OCI-LY3 (cell line): ENCODE measurements around the gene ANKRD37.

Source experiments
- H2AFZ ChIP-seq: fragments of 200-600, 300-600 bp; shearing (Covaris generic); 2 replicates; pipeline ENCODE4 v1.6.0; 2014; ENCODE audit warnings: antibody characterized with exemption, low read depth, low read length
- H3K27ac ChIP-seq: fragments of 200-600, 300-600 bp; sonication (generic); 2 replicates; pipeline ENCODE4 v1.5.1; 2014; ENCODE audit warnings: mild to moderate bottlenecking, low read length, moderate library complexity, mixed read lengths
- H3K27me3 ChIP-seq: fragments of 200-600, 300-600 bp; sonication (generic); 2 replicates; pipeline ENCODE4 v1.6.1; 2014; ENCODE audit warnings: low read depth, low read length, mixed read lengths
- H3K36me3 ChIP-seq: fragments of 200-600, 300-600 bp; sonication (generic); replicated peaks from 2 replicates; pipeline ENCODE3; 2014; ENCODE audit warnings: low read depth, low read length, mixed read lengths
- H3K4me1 ChIP-seq: fragments of 300-600, 200-600 bp; sonication (generic); 2 replicates; pipeline ENCODE4 v1.6.1; 2014; ENCODE audit warnings: low read length, mixed read lengths
- H3K4me2 ChIP-seq: fragments of 200-600, 300-600 bp; sonication (generic); 2 replicates; pipeline ENCODE4 v1.6.1; 2014; ENCODE audit warnings: low read length, mixed read lengths
- H3K4me3 ChIP-seq: fragments of 300-600, 200-600 bp; sonication (generic); 2 replicates; pipeline ENCODE4 v1.5.1; 2014; ENCODE audit warnings: antibody characterized with exemption, mild to moderate bottlenecking, low read length, moderate library complexity
- H3K79me2 ChIP-seq: fragments of 300-600, 200-600 bp; shearing (Covaris generic); 2 replicates; pipeline ENCODE4 v1.6.1; 2014; ENCODE audit warnings: mild to moderate bottlenecking, low read length, mixed read lengths
- H3K9ac ChIP-seq: fragments of 300-600, 200-600 bp; shearing (Covaris generic); 2 replicates; pipeline ENCODE4 v1.6.0; 2014; ENCODE audit warnings: mild to moderate bottlenecking, low read length, moderate library complexity
- H3K9me3 ChIP-seq: fragments of 200-600, 300-600 bp; shearing (Covaris generic); 2 replicates; pipeline ENCODE4 v1.6.1; 2014; ENCODE audit warnings: low read length, mixed read lengths; ENCODE audit not compliant: insufficient read depth
- H4K20me1 ChIP-seq: fragments of 200-600, 300-600 bp; sonication (generic); 2 replicates; pipeline ENCODE4 v1.6.1; 2016; ENCODE audit warnings: low read length, mixed read lengths; ENCODE audit not compliant: insufficient read depth
- EZH2phosphoT487 ChIP-seq: fragments of 200-600 bp; shearing (Covaris generic); IDR thresholded peaks from 2 replicates; pipeline ENCODE4 v1.6.1; 2018; ENCODE audit warnings: antibody characterized with exemption, mixed run types, low read depth
- TF ChIP-seq, protein P1 (sequence below): fragments of 200-600, 300-600 bp; sonication (generic); IDR thresholded peaks from 2 replicates; pipeline ENCODE4 v1.5.1; 2014; ENCODE audit warnings: antibody characterized with exemption, low read length, low read depth

Gene ANKRD37

DNA sequence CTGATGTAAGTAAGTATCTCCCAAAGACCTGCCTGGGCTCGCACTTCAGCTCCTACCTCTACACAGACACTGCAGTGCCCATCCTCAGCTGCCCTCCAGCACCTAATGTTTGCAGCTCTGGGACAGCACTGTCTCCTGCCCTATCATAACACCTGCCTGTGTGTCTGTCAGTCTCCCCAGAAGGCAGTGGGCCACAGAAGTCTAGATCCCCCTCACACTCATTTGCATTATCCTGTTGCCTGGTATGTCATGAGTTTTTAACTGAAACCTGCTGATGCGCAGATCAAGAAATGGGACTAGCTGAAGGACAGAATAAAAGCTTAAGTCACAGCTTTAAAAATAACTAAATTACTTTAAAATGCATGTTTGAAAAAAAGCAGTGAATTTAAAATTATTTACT is 43.9 kb upstream of the ANKRD37 start:
- no peaks in the 10 kb centered on the region for H3K79me2 ChIP-seq
- peaks cover 54% of the 10 kb centered on the region for H3K4me1 ChIP-seq
- no peak overlapping the region for H2AFZ ChIP-seq
- H3K4me3 ChIP-seq: no peak overlapping the region
- TF ChIP-seq EZH2phosphoT487: no peak
- TF ChIP-seq, protein P1, sequence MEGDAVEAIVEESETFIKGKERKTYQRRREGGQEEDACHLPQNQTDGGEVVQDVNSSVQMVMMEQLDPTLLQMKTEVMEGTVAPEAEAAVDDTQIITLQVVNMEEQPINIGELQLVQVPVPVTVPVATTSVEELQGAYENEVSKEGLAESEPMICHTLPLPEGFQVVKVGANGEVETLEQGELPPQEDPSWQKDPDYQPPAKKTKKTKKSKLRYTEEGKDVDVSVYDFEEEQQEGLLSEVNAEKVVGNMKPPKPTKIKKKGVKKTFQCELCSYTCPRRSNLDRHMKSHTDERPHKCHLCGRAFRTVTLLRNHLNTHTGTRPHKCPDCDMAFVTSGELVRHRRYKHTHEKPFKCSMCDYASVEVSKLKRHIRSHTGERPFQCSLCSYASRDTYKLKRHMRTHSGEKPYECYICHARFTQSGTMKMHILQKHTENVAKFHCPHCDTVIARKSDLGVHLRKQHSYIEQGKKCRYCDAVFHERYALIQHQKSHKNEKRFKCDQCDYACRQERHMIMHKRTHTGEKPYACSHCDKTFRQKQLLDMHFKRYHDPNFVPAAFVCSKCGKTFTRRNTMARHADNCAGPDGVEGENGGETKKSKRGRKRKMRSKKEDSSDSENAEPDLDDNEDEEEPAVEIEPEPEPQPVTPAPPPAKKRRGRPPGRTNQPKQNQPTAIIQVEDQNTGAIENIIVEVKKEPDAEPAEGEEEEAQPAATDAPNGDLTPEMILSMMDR: no peak
- no peaks in the 10 kb centered on the region for H4K20me1 ChIP-seq
- H3K27me3 ChIP-seq: no peaks in the 10 kb centered on the region
- peak overlapping the region; percentile 56 for H3K4me2 ChIP-seq
- peaks cover 19% of the 10 kb centered on the region for H3K36me3 ChIP-seq
- H3K9ac ChIP-seq: peak overlapping the region; percentile 70; the same call in 1 of the 2 replicates
- no peaks in the 10 kb centered on the region for H3K9me3 ChIP-seq
- H3K27ac ChIP-seq: peak overlapping the region; percentile 100

DNA sequence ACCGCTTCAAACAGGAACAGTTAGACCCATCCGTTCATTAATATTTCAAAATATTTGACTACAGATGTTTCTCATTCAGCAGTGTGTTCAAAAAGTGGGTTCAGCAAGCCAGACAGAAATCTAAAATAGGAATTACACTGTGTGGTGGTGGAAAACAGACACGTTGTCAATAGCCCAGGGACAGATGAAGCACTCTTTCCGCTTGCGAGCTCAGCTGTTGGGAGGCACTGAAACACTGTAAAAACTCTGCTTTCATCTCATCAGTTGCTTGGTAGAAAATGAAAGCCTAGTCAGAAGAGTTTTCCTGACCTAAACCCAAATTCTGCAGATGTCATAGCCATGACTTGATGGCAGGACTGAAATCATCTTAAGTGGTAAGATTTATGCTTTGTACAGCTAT is 39.4 kb upstream of the ANKRD37 start:
- Histone ChIP-seq H3K36me3 (peaks cover 8% of the 10 kb centered on the region), H3K27ac (peak overlapping the region; percentile 44), H2AFZ (no peak overlapping the region), H3K27me3 (no peaks in the 10 kb centered on the region), H3K4me2 (no peak overlapping the region), H3K9me3 (no peaks in the 10 kb centered on the region), H3K4me1 (peaks cover 39% of the 10 kb centered on the region), H3K79me2 (no peaks in the 10 kb centered on the region), H4K20me1 (no peaks in the 10 kb centered on the region), H3K9ac (no peak overlapping the region), H3K4me3 (no peak overlapping the region)
- TF ChIP-seq, protein P1: no peak
- no peak for TF ChIP-seq EZH2phosphoT487

DNA sequence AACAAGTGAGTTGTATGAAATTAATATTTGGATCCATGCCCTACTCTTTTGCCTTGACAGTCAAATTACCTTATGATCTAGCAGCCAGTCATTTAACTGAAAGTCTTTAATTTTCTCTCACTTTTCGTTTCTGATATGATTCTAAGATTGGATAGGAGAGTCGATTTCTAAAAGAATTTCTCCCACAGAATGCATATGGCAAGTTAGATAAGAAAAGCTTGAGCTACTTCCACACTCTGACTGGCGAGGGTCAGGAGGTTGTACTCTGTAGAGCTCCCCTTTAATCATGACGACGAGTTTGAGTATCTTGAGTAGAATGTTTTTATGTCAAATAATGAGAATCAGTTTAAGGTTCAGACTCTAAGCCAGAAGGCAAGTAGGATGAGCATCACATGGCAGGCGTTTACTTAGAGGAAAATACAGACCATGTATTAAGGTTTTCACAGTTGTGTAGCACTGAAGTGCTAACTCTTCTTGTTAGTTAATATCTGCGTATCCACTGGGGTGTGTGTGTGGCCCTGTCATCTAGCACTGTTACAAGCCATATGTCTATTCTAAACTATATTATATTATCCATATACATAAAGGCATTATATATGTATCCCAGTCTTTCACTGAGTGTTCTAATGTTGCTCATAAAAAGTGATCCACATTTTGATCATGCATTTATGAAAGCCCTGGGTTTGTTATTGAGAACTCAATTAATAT is 38.8 kb upstream of the ANKRD37 start:
- no peak overlapping the region for H3K4me2 ChIP-seq
- H3K9me3 ChIP-seq: no peaks in the 10 kb centered on the region
- no peak overlapping the region for H2AFZ ChIP-seq
- H3K79me2 ChIP-seq: no peaks in the 10 kb centered on the region
- H4K20me1 ChIP-seq: no peaks in the 10 kb centered on the region
- peaks cover 32% of the 10 kb centered on the region for H3K4me1 ChIP-seq
- H3K4me3 ChIP-seq: no peak overlapping the region
- H3K27me3 ChIP-seq: no peaks in the 10 kb centered on the region
- peak overlapping the region; percentile 44; the same call in 1 of the 2 replicates for H3K27ac ChIP-seq
- H3K9ac ChIP-seq: no peak overlapping the region
- no peak for TF ChIP-seq EZH2phosphoT487
- TF ChIP-seq, protein P1: no peak
- H3K36me3 ChIP-seq: peaks cover 8% of the 10 kb centered on the region

DNA sequence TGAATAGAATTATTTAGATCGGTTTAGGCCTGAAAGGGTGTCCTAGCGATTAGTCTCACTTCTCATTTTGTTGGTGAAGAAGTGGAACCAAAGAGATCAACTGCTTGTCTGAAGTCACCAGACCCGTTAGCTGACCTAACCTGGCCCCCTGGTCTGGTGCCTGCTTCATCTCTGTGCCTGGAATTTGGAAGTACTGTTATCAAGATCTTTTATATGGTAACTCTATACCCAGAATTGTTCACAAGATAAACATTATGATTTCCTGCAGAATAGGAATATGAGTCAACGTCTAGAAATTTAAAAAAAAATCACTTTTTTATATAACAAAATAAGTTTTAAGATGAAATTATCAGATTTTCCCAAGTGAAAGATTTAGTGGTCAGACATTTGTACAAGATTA is 38.1 kb upstream of the ANKRD37 start:
- Histone ChIP-seq H3K4me3 (no peak overlapping the region), H3K9ac (no peak overlapping the region), H2AFZ (no peak overlapping the region), H3K36me3 (peaks cover 8% of the 10 kb centered on the region), H3K27me3 (no peaks in the 10 kb centered on the region), H3K4me2 (peak overlapping the region; percentile 17; the same call in 1 of the 2 replicates), H3K27ac (no peak overlapping the region), H3K4me1 (peaks cover 26% of the 10 kb centered on the region), H4K20me1 (no peaks in the 10 kb centered on the region), H3K9me3 (no peaks in the 10 kb centered on the region), H3K79me2 (no peaks in the 10 kb centered on the region)
- TF ChIP-seq, protein P1: no peak
- TF ChIP-seq EZH2phosphoT487: no peak
